Measurements from ENCODE around the gene KLF17. TPM values are rescaled to one million over a fixed set of nuclear protein-coding genes. Genes with fewer than 3 reads are reported as not detected.
A peak's percentile ranks its signal among the peaks of the same experiment; 100 is the strongest.

The KLF17 gene
- total and polyA plus RNA-seq, 2 of the 8 experiments (the other 6 are each of a cell fraction or from before 2014, with no cell fraction given): not detected

DNA sequence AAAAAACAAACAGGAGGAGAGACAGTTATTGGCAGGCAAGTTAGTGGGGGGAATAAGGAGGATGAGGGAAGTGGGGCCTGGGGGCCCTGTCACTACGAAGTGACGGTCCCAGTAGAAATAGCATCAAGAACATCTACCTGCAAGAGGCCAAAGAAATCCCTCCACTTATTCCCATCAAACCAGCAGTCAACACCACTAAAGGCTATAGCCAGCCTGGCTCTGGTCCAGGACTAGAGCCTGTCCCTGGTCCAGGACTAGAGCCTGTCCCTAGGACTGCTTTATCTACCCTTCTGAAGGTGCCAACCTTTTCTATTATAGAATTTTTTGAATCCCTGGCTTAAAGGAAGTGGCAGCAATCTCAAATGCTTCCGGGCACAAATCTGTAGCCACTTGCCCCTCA lies 19.6 kb downstream of the KLF17 start:
- H4K5ac ChIP-seq (ENCODE audit: insufficient read length, low read depth, low read length): no peak overlapping the region
- H2BK20ac ChIP-seq (ENCODE audit: low read length): no peak overlapping the region
- H3K36me3 ChIP-seq (ENCODE audit: control insufficient read depth in 2 of 4, insufficient read depth in 4 of 4, low read length in 3 of 4): no peaks in the 10 kb centered on the region
- no peak for FAIRE-seq
- no peaks in the 10 kb centered on the region for H3K27me3 ChIP-seq (replicated peaks in 1 of 4; ENCODE audit: control insufficient read depth in 3 of 4, extremely low read depth in 1 of 4, insufficient read depth in 3 of 4, low read length in 3 of 4)
- no peaks in the 10 kb centered on the region for H3K79me1 ChIP-seq (ENCODE audit: low read depth, low read length)
- H2AFZ ChIP-seq (ENCODE audit: low read length): no peak overlapping the region
- H3K23ac ChIP-seq (ENCODE audit: insufficient read length): no peak overlapping the region
- no peak overlapping the region for H4K91ac ChIP-seq (replicated peaks; ENCODE audit: insufficient read length, low read length)
- no peak overlapping the region for H3K27ac ChIP-seq (ENCODE audit: low read depth, low read length)
- WGBS, 2 experiments (ENCODE audit: extremely low coverage in 1 of 2, insufficient coverage in 1 of 2, insufficient read length in 1 of 2, insufficient replicate concordance in 2 of 2, low coverage in 1 of 2, low lambda C conversion rate in 2 of 2, missing lambda C conversion rate in 1 of 2): 93% methylated on average over 3 of the region's 3 CpGs; no CpG with 5 or more reads in 1 of the 2 experiments
- H2BK5ac ChIP-seq (ENCODE audit: low read depth, low read length): no peak overlapping the region
- H3K4me3 ChIP-seq (ENCODE audit: extremely low read depth in 1 of 4, insufficient read depth in 2 of 4, low read depth in 3 of 4, low read length in 4 of 4): no peak overlapping the region
- H3K4me1 ChIP-seq (replicated peaks in 1 of 4; ENCODE audit: control insufficient read depth in 3 of 4, insufficient read depth in 4 of 4, low read length in 3 of 4): no peaks in the 10 kb centered on the region
- POLR2A ChIA-PET (ENCODE audit: partially characterized antibody): no interaction called here
- no peak overlapping the region for H3K4ac ChIP-seq (replicated peaks; ENCODE audit: insufficient read length, low read depth, low read length)
- no peak for TF ChIP-seq POLR2A (IDR thresholded peaks at IDR 0.05; ENCODE audit: control extremely low read depth in 1 of 2, low read depth in 2 of 2, low read length in 2 of 2)
- no peak for TF ChIP-seq ATF3 (IDR thresholded peaks at IDR 0.05; ENCODE audit: insufficient read depth, low read depth, low read length)
- TF ChIP-seq CTBP2 (IDR thresholded peaks at IDR 0.05; ENCODE audit: borderline replicate concordance, insufficient read depth, insufficient read length, low read length): no peak
- TF ChIP-seq KDM1A (IDR thresholded peaks at IDR 0.05; ENCODE audit: borderline replicate concordance, low read length): no peak
- TF ChIP-seq ZNF274 (IDR thresholded peaks at IDR 0.05; ENCODE audit: borderline replicate concordance, extremely low read depth, low read length): no peak
- TF ChIP-seq POLR2AphosphoS5 (IDR thresholded peaks at IDR 0.05; ENCODE audit: low read depth, low read length): no peak
- no peak for TF ChIP-seq SAP30 (IDR thresholded peaks at IDR 0.05; ENCODE audit: insufficient read depth, insufficient replicate concordance, low read length)
- TF ChIP-seq CBX8 (IDR thresholded peaks at IDR 0.05; ENCODE audit: borderline replicate concordance, low read depth, low read length): no peak
- no peaks in the 10 kb centered on the region for H4K20me1 ChIP-seq (replicated peaks in 1 of 2; ENCODE audit: control insufficient read depth in 1 of 2, insufficient read depth in 2 of 2, low read length in 2 of 2)
- H4K8ac ChIP-seq (ENCODE audit: extremely low read depth, insufficient read depth, low read length): no peak overlapping the region
- H3K79me2 ChIP-seq (ENCODE audit: control insufficient read depth in 1 of 2, insufficient read depth in 2 of 2, low read length in 2 of 2): no peaks in the 10 kb centered on the region
- no peaks in the 10 kb centered on the region for H3K9me3 ChIP-seq (ENCODE audit: insufficient read depth in 2 of 2, low read depth in 1 of 2, low read length in 1 of 2)
- H2AK5ac ChIP-seq (ENCODE audit: low read depth, low read length): no peak overlapping the region
- peak in 1 of 2 experiments; percentile 20 for DNase-seq (ENCODE audit: low read depth in 1 of 2, low spot score in 2 of 2)
- no peak overlapping the region for H2BK15ac ChIP-seq (ENCODE audit: low read length)
- no peak overlapping the region for H3K4me2 ChIP-seq (ENCODE audit: insufficient read depth in 1 of 2, low read depth in 2 of 2, low read length in 2 of 2)
- CTCF ChIA-PET (ENCODE audit: partially characterized antibody): interaction anchor here (0.6 to 2.8 kb wide), 2 partner anchors 35 to 557 kb away, joined by 4 to 9 read pairs; no protein-coding TSS in a partner anchor
- no peak overlapping the region for H3K56ac ChIP-seq (replicated peaks; ENCODE audit: insufficient read length, low read depth, low read length)
- H2BK12ac ChIP-seq (ENCODE audit: low read depth, low read length): no peak overlapping the region
- no peak overlapping the region for H3K14ac ChIP-seq (ENCODE audit: insufficient read length)
- no peak overlapping the region for H3K9ac ChIP-seq (replicated peaks in 1 of 4; ENCODE audit: extremely low read depth in 1 of 4, low read depth in 3 of 4, low read length in 3 of 4)
- no peak overlapping the region for H2BK120ac ChIP-seq (replicated peaks; ENCODE audit: low read depth, low read length)
- no peaks in the 10 kb centered on the region; the same call in 1 of the 2 replicates for H3K23me2 ChIP-seq (ENCODE audit: low read depth, low read length)
- no peak overlapping the region for H3K18ac ChIP-seq (ENCODE audit: extremely low read depth, low read length)

Measured in H1 (cell line).